ENCODE measurements around the gene CNEP1R1.

GRCh38 chr16:50015631-50016030, 9.4 kb upstream of the CNEP1R1 start:
- no peak for TF ChIP-seq POLR2A (IDR thresholded peaks at IDR 0.05; ENCODE audit: low read depth, low read length)
- TF ChIP-seq POLR2AphosphoS5 (IDR thresholded peaks at IDR 0.05; ENCODE audit: low read depth, low read length): no peak
- TF ChIP-seq TAF1 (IDR thresholded peaks at IDR 0.05; ENCODE audit: low read depth, low read length): no peak
- no peak for TF ChIP-seq SPI1 (IDR thresholded peaks at IDR 0.05; ENCODE audit: low read depth, low read length)
- no peak for TF ChIP-seq PAX5 (IDR thresholded peaks at IDR 0.05; ENCODE audit: insufficient read depth, low read length, severe bottlenecking)
- no peak for TF ChIP-seq POU2F2 (IDR thresholded peaks at IDR 0.05; ENCODE audit: low read depth, low read length)
